HG03280 (cell line): Measurements from ENCODE around the gene TMEM60.
A peak's percentile ranks its signal among the peaks of the same experiment; 100 is the strongest.

Experiments
- ATAC-seq: cut with Tn5 transposase; IDR thresholded peaks from one replicate; pipeline ENCODE4 v1.9.1; 2021; ENCODE audit warnings: mild to moderate bottlenecking, moderate library complexity; ENCODE audit not compliant: unreplicated experiment

The TMEM60 gene

DNA sequence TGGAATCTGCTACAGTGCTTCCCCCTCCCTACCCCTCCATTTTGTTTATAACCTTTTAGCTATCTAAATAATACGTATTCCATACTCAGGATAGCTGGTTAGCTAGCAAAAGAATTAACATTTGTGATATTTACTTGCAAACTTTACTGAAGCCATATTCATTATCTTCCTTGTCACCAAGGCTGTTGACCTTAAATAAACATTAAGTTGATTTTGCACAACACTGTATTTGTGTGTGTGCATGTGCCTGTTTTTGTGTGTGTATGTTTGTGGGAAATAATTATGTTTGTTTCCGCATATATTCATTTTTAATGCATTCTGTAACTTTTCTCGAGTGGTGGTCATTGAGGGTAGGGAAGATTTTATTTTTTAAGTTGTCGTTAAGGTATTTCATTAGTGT, 15.9 kb downstream of the TMEM60 start:
- ATAC-seq = no peak

DNA sequence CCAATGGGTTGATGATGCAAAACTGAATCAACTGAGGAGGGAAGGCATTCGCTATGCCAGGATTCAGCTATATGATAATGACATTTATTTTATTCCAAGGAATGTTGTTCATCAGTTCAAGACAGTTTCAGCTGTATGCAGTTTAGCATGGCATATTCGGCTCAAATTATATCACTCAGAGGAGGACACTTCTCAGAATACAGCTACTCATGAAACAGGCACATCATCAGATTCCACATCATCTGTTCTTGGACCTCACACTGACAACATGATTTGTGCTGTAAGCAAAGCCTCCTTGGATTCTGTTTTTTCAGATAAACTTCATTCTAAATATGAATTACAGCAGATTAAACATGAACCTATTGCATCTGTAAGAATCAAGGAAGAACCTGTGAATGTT, 19.7 kb downstream of the TMEM60 start:
- no peak for ATAC-seq

GRCh38 chr7:77771901-77772300, 26.3 kb downstream of the TMEM60 start:
- ATAC-seq = no peak

GRCh38 chr7:77770316-77770715, 27.9 kb downstream of the TMEM60 start:
- no peak for ATAC-seq

DNA sequence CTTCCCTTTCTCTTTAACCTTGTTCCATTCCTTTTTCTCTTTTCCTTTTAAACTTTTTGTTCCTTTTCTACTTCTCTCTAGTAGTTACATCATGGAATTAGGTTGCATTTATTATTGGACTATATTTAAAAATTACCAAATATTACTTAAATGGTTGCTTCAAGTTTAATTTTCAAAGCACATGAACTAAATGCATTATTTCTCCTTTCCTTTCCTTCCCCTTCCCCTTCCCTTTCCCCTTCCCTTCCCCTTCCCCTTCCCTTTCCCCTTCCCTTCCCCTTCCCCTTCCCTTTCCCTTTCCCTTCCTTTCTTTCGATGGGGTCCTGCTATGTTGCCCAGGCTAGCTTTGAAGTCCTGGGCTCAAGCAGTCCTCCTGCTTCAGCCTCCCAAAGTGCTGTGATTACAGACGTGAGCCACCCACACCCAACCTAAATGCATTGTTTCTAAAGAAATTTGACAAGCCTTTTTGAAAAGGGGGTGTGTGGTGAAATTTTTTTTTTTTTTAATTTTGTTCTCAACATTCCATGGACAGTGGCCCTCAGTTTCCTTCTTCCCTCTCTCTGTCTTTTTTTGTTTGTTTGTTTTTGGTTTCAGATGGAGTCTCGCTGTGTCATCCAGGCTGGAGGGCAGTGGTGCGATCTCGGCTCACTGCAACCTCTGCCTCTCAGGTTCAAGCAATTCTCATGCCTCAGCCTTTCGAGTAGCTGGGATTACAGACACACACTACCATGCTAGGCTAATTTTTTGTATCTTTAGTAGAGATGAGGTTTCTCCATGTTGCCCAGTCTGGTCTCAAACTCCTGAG, 31.2 kb downstream of the TMEM60 start:
- no peak for ATAC-seq

DNA sequence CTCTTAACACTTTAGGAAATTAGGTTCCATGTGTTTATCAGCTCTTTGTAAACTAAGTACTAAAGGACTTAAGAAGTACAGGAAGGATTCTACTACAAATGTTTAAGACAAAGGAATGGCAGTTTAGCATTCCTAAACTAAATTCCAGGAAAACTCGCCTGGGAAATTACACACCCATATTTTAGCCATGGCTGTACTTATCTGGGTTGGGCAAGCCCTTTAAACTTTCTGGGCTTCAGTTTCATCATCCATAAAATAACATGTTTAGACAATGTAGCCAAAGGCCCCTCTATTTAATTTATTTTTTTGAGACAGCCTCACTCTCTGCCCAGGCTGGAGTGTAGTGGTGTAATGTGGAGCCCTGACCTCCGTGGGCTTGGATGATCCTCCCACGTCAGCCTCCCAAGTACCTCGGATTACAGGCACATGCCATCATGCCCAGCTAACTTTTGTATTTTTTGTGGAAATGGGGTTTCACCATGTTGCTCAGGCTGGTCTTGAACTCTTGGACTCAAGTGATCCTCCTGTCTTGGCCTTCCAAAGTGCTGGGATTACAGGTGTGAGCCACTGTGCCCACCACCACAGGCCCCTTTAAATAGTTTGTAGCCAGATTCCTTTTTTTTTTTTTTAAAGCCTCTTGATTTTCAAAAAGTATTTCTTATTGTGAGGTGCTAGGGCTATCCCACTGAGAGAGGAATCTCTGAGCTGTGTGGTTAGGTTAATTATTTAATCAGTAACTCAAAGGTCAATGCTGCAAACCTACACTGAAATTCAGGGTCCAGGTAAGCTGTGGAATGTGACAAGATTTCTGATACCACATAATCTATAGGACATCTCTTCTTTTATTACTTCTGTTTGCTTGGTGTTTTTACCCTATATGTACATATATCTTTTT, 32.1 kb downstream of the TMEM60 start:
- ATAC-seq = no peak

- ATAC-seq = no peak
Observed at GRCh38 chr7:77765481-77765880, 32.8 kb downstream of the TMEM60 start.

DNA sequence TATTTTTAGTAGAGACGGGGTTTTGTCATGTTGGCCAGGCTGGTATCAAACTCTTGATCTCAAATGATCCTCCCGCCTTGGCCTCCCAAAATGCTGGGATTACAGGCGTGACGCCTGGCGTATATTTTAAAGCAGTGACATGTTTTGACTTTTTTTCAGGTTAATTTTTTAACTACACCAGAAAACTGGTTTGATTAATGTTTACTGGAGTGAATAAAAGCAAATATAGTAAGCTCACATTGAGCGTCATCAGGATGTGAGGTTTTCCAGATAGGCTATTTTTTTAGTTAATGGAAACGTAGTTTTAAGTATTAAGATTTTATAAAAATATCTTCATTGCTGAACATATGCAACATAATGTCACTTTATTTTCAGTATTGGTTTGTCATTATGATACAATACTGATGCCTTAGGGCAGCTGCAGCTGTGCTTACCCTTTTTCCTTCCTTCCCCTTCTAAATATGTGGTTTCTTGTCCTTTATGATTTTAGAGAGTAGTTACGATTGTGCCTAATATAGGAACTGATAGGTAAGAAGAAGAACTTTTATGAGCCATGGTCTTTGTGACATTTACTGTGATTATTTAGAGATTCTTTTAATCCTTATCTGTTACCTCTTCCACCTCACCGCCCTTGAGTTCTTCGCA, 37.3 kb downstream of the TMEM60 start:
- ATAC-seq = no peak

- no peak for ATAC-seq
Observed at GRCh38 chr7:77759294-77759889, 38.8 kb downstream of the TMEM60 start.

DNA sequence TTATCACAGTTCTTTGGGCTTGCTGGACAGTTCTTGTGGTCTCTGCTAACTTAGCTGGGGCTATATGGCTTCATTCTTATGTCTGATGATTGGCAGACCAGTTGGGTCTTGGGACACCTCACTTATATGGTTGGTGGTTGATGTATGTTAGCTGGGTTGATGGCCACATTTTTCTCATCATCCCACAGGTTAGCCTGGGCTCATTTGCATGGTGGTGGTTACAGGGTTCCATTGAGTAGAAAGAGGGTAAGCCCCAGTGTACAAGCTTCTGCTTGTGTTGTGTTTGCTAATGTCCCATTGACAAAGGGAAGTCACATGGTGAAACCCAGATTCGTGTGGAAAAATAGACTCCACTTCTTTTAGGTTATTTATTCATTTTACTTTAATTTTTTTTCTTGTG, 40.6 kb downstream of the TMEM60 start:
- ATAC-seq = peak; percentile 86

DNA sequence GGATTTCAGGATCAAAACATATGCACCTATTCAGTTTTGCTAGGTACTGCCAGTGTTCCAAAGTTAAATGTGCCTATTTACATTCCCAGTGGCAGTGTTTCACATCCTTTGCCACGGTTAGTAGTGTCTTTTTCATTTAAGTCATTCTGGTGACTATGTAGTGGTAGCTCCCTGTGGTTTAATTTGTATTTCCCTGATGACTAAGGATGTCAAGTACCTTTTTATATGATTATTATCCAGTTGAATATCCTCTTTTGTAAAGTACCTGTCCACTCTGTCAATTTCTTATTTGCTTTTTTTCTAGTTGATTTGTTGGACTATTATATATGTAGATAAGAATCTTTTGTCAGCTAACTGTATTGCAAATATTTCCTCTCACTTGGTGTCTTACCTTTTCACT, 45.1 kb downstream of the TMEM60 start:
- no peak for ATAC-seq

GRCh38 chr7:77752016-77752415, 46.2 kb downstream of the TMEM60 start:
- no peak for ATAC-seq

DNA sequence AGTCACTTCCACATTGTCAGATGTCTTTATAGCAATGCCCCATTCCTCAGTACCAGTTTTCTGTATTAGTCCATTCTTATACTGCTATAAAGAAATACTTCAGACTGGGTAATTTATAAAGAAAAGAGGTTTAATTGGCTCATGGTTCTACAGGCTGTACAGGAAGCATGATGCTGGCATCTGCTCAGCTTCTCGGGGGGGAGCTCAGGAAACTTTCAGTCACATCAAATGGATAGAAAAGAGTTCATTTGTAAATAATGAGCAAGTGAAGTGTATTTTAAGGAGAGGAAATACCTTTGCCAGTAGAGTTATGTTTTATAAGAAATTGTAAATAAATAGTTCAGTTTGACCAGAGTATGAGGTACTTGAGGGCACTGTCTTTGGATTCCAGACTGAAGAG, 50.5 kb downstream of the TMEM60 start:
- ATAC-seq = no peak

GRCh38 chr7:77747178-77747577, 51.1 kb downstream of the TMEM60 start:
- no peak for ATAC-seq

DNA sequence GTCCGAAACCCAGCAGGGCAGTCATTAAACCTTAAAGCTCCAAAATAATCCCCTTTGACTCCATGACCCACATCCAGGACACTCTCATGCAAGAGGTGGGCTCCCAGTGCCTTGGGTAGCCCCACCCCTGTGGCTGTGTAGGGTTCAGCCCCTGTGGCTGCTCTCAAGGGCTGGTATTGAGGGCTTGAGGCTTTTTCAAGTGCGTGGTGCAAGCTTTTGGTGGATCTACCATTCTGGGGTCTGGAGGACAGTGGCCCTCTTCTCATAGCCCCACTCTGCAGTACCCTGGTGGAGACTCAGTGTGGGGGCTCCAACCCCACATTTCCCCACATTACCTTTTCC, 51.4 kb downstream of the TMEM60 start:
- ATAC-seq = no peak

- ATAC-seq = no peak
Observed at GRCh38 chr7:77746164-77746823, 51.9 kb downstream of the TMEM60 start.

GRCh38 chr7:77745746-77746145, 52.5 kb downstream of the TMEM60 start:
- no peak for ATAC-seq
